Coronary artery (tissue), 2 donors: ENCODE measurements around the gene GNRHR.

ENCODE experiments used
- DNase-seq: peaks from one replicate; pipeline ENCODE4 v3.0.0-alpha.2; 2017; ENCODE audit warnings: low spot score
- H3K27ac ChIP-seq, 2 donors: fragments of 200-600 bp; sonication (generic); one replicate each; pipeline ENCODE4 v1.5.1; 2016 to 2019
- H3K4me3 ChIP-seq: fragments of 200-600 bp; sonication (generic); 2 replicates; pipeline ENCODE4 v1.5.1; 2016; ENCODE audit warnings: mild to moderate bottlenecking, moderate library complexity
- TF ChIP-seq, protein P1 (sequence below): fragments of 200-600 bp; sonication (generic); IDR thresholded peaks from one replicate; pipeline ENCODE4 v1.5.1; 2019; ENCODE audit warnings: antibody characterized with exemption

The GNRHR gene

DNA sequence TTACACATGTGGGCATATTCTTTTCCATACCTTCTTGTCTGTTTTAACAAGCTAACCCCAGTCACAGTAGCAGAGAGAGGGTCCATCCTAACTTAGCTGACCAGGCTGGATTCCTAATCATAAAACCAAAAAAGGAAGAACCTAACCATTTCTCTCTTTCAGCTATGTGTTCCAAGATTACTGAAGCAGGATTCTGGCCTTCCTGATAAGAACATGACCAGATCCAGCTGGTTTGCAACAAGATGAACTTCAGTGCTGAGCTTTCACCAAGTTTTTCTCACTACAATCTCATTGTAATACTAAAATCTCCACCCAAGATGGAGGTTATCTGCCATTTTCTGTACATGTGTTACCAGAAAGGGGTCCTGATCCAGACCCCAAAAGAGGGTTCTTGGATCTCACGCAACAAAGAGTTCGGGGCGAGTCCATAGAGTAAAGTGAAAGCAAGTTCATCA, 32.8 kb downstream of the GNRHR start:
- Histone ChIP-seq H3K27ac (no peak overlapping the region), H3K4me3 (no peak overlapping the region)
- no peak for DNase-seq
- TF ChIP-seq, protein P1, sequence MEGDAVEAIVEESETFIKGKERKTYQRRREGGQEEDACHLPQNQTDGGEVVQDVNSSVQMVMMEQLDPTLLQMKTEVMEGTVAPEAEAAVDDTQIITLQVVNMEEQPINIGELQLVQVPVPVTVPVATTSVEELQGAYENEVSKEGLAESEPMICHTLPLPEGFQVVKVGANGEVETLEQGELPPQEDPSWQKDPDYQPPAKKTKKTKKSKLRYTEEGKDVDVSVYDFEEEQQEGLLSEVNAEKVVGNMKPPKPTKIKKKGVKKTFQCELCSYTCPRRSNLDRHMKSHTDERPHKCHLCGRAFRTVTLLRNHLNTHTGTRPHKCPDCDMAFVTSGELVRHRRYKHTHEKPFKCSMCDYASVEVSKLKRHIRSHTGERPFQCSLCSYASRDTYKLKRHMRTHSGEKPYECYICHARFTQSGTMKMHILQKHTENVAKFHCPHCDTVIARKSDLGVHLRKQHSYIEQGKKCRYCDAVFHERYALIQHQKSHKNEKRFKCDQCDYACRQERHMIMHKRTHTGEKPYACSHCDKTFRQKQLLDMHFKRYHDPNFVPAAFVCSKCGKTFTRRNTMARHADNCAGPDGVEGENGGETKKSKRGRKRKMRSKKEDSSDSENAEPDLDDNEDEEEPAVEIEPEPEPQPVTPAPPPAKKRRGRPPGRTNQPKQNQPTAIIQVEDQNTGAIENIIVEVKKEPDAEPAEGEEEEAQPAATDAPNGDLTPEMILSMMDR, result no peak

DNA sequence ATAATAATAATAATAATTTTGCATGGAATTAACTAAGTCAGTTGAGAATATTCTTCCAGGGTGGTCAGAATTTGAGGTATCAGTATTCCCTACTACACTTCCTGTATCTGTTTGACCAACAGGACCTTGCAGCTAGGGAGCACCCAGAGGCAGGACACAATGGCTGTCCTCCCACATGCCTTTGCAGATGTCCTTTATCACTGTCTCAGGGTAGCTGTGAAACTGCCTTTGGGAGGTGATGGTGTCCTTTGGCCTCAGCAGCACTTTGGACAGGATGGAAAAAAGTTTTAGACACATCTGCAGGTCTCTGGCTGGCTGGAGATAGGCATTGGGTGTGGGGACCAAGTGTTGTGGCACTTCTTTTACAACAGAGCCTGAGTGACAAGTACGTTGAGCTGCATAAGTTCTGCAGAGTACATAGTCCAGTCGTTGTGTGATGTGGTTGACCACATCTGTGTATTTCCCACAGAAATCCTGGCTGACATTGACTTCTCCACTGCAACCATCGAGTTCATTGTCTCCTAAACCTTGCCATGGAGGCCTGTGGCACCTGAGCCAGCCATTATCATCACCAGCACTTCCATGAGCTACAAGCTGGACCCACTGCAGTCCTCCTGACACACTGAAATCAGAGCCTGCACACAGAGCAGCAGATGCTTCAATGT, 34.1 kb downstream of the GNRHR start:
- Histone ChIP-seq H3K27ac (no peak overlapping the region), H3K4me3 (no peak overlapping the region)
- TF ChIP-seq, protein P1, result no peak
- DNase-seq, result no peak

DNA sequence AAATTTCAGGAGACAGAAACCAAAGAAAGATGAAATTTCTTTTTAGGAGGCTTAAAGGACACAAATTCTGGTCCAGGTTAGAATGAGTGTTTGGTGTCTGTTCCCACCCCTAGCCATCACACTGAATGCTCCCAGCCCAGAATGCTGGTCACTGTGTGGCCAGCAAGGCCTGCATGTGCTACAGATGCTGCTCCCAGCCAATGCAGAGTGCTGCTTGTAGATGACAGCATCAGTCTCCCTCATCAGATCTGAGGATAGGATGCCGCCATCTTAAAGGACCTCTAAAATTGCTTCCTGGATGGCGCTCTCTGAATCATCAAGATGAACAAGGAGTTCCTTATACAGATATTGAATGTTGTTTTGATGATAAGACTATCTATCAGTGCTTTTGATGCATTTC, 35.3 kb downstream of the GNRHR start:
- DNase-seq, result no peak
- no peak overlapping the region for H3K27ac ChIP-seq
- no peak overlapping the region for H3K4me3 ChIP-seq
- TF ChIP-seq, protein P1, result no peak

DNA sequence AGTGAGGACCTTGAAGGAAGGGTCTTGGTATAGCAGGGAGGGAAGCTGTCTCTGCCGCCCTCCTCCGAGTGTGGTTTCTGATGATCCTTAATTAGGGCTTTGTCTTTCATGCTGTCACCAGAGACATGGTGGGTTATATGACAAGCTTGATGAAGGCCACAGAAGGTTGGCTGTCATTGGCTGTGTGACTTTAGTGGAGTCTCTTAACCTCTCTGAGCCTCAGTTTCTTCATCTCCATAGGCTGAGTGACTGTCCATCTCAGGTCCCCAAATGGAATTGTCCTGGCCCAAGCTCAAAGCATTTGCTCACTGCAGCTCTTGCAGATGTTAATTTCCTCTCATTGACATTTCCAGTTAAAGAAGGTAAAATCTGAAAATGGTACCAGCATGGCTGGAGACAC, 36.6 kb downstream of the GNRHR start:
- Histone ChIP-seq H3K4me3 (no peak overlapping the region), H3K27ac (no peak overlapping the region)
- TF ChIP-seq, protein P1, result no peak
- no peak for DNase-seq

DNA sequence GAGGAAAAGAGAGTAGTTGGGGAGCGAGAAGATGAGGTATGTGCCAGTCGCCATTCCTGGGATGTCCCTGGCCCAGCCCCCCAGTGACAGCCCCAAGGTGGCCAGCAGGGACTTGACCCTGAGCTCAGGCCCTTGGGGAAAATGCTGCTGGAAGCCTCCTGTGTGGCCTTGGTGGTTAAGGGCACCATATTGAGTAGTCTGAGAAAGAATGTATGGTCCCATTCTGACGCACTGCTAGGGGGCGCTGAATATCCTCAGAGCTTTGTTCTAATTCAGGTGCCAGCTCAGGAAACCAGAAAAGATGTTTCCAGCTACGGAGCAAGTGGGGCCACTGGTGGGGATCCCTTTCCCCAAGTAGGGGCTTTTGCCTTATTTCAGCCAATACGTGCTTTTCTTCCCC, 39.2 kb downstream of the GNRHR start:
- Histone ChIP-seq H3K4me3 (no peak overlapping the region), H3K27ac (no peak overlapping the region)
- TF ChIP-seq, protein P1, result no peak
- DNase-seq, result no peak

DNA sequence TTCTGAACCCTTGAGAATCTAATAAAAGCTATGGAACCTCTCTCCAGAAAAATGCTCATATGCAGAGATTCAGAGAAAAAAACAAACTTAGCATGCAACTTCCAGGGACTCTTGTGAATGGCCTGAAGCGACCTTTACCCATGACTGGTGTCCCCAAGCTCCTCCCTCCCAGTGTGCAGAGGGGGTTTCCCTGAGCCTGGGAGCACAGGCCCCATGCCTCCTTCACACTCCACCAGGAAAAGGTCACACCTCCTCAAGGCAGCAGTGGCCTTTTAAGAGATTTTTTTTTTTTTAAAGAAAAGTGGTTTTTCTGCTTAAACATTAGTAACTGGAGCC, 40.0 kb downstream of the GNRHR start:
- TF ChIP-seq, protein P1, result no peak
- Histone ChIP-seq H3K4me3 (no peak overlapping the region), H3K27ac (no peak overlapping the region)
- DNase-seq, result no peak

DNA sequence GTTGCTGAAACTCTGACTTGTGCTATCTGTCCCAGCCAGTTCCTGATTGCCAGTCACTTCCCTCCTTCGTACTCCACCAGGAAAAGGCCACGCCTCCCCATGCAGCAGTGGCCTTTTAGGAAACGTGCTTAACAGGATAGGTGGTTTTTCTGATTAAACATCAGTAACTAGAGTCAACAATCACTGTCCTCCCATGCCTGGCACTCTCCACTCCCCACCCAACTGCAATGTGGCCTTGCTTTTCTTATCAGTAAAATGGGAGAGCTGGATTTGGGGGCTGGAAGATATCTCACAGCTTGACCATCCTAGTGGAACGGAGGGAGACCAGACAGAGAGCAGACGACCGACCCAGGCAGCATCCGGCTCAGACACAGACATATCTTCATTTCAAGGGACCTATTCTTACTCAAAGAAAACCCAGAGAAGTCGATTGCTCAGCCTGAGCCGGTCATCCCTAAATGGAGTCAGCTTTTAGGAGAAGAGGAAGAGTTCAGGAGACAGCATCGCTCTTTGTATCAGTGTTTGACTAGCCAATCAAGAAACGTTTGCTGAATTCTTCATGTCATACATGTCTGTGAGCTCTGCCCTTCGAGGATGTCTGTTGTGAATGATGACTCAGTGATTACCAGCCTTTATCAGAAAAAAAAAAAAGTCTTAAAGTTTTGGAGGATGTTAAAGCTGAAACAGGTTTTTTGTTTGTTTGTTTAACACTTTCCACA, 40.5 kb downstream of the GNRHR start:
- Histone ChIP-seq H3K4me3 (no peak overlapping the region), H3K27ac (no peak overlapping the region)
- no peak for DNase-seq
- TF ChIP-seq, protein P1, result no peak
